ENCODE measurements around the gene DCN.

Gene DCN

DNA sequence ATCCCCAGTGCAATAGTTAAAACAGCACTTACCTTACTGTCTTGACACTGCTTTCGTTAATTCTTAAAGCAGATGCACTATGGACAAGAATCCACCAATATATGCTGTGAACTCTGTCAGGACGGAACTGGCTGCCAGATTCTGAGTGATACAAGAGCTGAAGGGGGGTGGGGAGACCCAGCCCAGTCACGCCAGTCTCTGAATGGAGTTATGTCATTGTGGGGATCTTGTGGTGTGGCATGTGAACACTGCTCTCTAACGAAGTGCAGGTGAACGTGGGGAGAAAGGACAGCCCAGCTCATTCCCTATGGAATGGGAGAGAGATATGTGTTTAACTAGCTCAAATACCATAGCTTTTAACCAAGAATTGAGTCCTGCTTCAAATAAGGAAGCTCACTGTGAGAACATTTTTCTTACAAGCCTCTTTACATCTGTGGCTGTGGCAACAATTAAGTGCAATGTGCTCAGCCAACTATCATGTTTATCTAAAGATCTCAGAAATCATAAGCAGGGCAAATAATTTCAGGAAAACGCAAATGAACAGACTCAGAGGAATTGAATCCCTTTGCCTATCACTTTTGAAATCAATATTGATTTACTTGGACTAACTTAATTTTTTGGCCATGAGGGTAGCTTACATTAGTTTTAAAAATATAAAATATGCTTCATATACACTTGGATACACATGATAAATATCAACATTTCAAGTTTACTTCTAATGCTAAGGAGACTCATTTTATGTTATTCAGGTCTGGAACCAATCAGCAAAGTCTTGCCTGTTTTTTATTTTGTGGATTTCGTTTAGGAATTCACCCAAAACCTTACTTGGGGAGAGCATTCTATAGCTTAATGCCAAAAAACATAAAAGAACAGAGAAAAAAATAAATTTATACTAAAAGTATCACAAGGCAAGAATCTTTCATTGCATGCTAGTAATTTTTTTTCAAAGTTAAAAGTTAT lies 71.0 kb downstream of the DCN start, which contains the start of gene LUM:
TSS of gene LUM (minus strand) at position 129 of the 960 bp plus-strand sequence. CDS start 2,515 bp downstream, outside the sequence.
- peak within 1 kb of the TSS; percentile 50 for H3K9ac ChIP-seq (ENCODE audit: low read depth, low read length, poor library complexity)
- H2BK12ac ChIP-seq (ENCODE audit: low read length) = no peak within 1 kb of the TSS
- no peaks in the 10 kb centered on the region for H3K36me3 ChIP-seq (replicated peaks in 1 of 2; ENCODE audit: control insufficient read depth in 2 of 2, insufficient read depth in 2 of 2, low read length in 2 of 2)
- H3K23ac ChIP-seq (ENCODE audit: low read depth, low read length, poor library complexity) = no peak within 1 kb of the TSS
- no peak within 1 kb of the TSS for H2AK5ac ChIP-seq (ENCODE audit: low read depth, low read length)
- H3K18ac ChIP-seq (ENCODE audit: low read length) = no peak within 1 kb of the TSS
- no peak within 1 kb of the TSS for H3K4ac ChIP-seq (ENCODE audit: low read length)
- no peak within 1 kb of the TSS for H3K14ac ChIP-seq (ENCODE audit: low read length)
- peak; percentile 6 for DNase-seq (ENCODE audit: low spot score)
- no peak within 1 kb of the TSS for H3K27ac ChIP-seq (replicated peaks; ENCODE audit: low read length)
- H3K4me1 ChIP-seq (ENCODE audit: control insufficient read depth in 2 of 2, insufficient read depth in 1 of 2, low read depth in 1 of 2, low read length in 2 of 2) = peaks cover 5 to 7% of the 10 kb centered on the region in 2 donors
- no peak within 1 kb of the TSS for H2BK15ac ChIP-seq (ENCODE audit: low read length)
- H3K9me3 ChIP-seq (replicated peaks in 1 of 2; ENCODE audit: control insufficient read depth in 2 of 2, insufficient read depth in 1 of 2, low read depth in 1 of 2, low read length in 2 of 2) = no peaks in the 10 kb centered on the region
- no peak within 1 kb of the TSS for H2BK5ac ChIP-seq (ENCODE audit: low read length)
- peak within 1 kb of the TSS; percentile 78 for H2AFZ ChIP-seq (ENCODE audit: low read length)
- H3K79me1 ChIP-seq (ENCODE audit: low read depth, low read length) = no peaks in the 10 kb centered on the region
- H3K27me3 ChIP-seq (ENCODE audit: control insufficient read depth in 3 of 3, insufficient read depth in 3 of 3, low read depth in 1 of 3, low read length in 3 of 3) = no peaks in the 10 kb centered on the region
- no peak within 1 kb of the TSS for H4K8ac ChIP-seq (ENCODE audit: low read depth, low read length)
- H2BK120ac ChIP-seq (ENCODE audit: low read depth, low read length) = no peak within 1 kb of the TSS
- H3K4me2 ChIP-seq (ENCODE audit: insufficient read depth, low read length, poor library complexity, severe bottlenecking) = no peak within 1 kb of the TSS
- H3K4me3 ChIP-seq (ENCODE audit: low read length in 2 of 2) = peak within 1 kb of the TSS in 1 of 2 donors; percentile 19
- no CpG with 5 or more reads among the region's 7 CpGs for WGBS, 2 donors (ENCODE audit: extremely low coverage in 2 of 2, insufficient read length in 2 of 2, insufficient replicate concordance in 1 of 2)
- H4K91ac ChIP-seq (ENCODE audit: low read depth, low read length, poor library complexity) = no peak within 1 kb of the TSS

DNA sequence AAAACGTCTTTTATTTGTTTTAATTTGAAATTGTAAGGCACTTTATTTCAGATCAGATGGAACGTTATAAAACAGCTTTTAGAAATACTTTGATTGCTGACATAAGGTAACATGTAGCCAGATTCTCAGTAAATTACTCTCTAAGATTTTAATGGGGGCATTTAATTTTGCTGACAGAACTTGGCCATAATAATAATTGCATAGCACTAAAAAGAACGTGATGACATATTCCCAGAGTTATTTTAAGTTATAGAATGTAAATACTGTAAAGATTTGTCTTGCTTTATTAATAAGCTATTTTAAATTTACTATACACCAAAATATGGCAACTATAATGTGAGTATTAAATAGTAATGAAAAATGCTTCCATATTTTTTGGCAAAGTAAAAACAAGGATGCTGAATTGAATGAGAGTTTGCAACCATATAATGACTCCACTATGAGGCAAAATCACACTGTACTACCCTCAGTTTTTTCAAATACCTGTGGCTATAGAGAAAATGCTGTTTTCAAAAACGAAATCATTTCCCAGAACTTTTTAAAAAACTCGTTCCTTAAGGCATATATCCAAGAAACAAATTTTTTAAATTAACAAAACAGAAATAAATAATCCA lies 72.2 kb downstream of the DCN start:
- no peak overlapping the region for H3K23ac ChIP-seq (ENCODE audit: low read depth, low read length, poor library complexity)
- H2AK5ac ChIP-seq (ENCODE audit: low read depth, low read length) = no peak overlapping the region
- peaks cover 5 to 7% of the 10 kb centered on the region in 2 donors for H3K4me1 ChIP-seq (ENCODE audit: control insufficient read depth in 2 of 2, insufficient read depth in 1 of 2, low read depth in 1 of 2, low read length in 2 of 2)
- no peak overlapping the region for H3K4me3 ChIP-seq (ENCODE audit: low read length in 2 of 2)
- H2BK15ac ChIP-seq (ENCODE audit: low read length) = no peak overlapping the region
- no peak overlapping the region for H3K18ac ChIP-seq (ENCODE audit: low read length)
- no CpG with 5 or more reads among the region's 5 CpGs for WGBS, 2 donors (ENCODE audit: extremely low coverage in 2 of 2, insufficient read length in 2 of 2, insufficient replicate concordance in 1 of 2)
- no peak overlapping the region for H2BK120ac ChIP-seq (ENCODE audit: low read depth, low read length)
- H3K4ac ChIP-seq (ENCODE audit: low read length) = no peak overlapping the region
- H3K9ac ChIP-seq (ENCODE audit: low read depth, low read length, poor library complexity) = no peak overlapping the region
- H4K91ac ChIP-seq (ENCODE audit: low read depth, low read length, poor library complexity) = no peak overlapping the region
- DNase-seq (ENCODE audit: low spot score) = no peak
- no peak overlapping the region for H4K8ac ChIP-seq (ENCODE audit: low read depth, low read length)
- H2AFZ ChIP-seq (ENCODE audit: low read length) = peak overlapping the region; percentile 78
- no peaks in the 10 kb centered on the region for H3K9me3 ChIP-seq (replicated peaks in 1 of 2; ENCODE audit: control insufficient read depth in 2 of 2, insufficient read depth in 1 of 2, low read depth in 1 of 2, low read length in 2 of 2)
- no peak overlapping the region for H3K4me2 ChIP-seq (ENCODE audit: insufficient read depth, low read length, poor library complexity, severe bottlenecking)
- no peaks in the 10 kb centered on the region for H3K27me3 ChIP-seq (ENCODE audit: control insufficient read depth in 3 of 3, insufficient read depth in 3 of 3, low read depth in 1 of 3, low read length in 3 of 3)
- H3K36me3 ChIP-seq (replicated peaks in 1 of 2; ENCODE audit: control insufficient read depth in 2 of 2, insufficient read depth in 2 of 2, low read length in 2 of 2) = no peaks in the 10 kb centered on the region
- H2BK12ac ChIP-seq (ENCODE audit: low read length) = no peak overlapping the region
- H2BK5ac ChIP-seq (ENCODE audit: low read length) = no peak overlapping the region
- H3K79me1 ChIP-seq (ENCODE audit: low read depth, low read length) = no peaks in the 10 kb centered on the region
- no peak overlapping the region for H3K14ac ChIP-seq (ENCODE audit: low read length)
- H3K27ac ChIP-seq (replicated peaks; ENCODE audit: low read length) = no peak overlapping the region

DNA sequence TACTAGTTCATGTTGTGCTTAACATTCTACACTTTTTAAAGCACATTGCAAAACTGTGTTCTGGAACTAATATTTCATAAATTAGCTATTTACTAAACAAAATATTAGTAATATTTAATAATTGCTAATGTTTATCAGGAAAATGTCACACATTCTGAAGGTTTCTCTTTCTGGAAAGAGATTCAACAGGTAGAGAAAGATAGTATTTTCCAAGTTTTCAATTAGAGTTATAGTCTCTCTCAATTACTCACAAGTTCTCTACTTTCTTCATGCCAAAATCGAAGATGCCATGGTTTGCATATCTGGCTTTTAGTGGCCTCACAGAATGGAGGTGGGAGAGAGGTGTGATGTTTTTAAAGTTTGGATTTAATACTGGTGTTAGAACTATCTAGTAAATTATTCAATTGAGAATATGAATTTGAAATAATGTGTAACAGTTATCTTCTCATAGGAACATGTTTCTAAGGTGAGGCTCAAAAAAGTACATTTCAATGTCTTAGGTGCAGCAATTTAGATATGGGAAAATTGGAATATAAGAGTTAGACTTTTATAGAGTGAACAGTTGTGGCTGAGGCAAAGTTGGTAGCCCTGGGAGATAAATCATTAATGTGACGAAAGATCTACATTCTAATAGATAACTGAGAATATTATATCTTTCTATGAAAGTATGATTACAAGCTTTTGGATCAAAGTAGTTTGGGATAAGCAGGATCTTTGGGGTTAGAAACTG lies 72.9 kb downstream of the DCN start:
- H2BK15ac ChIP-seq (ENCODE audit: low read length) = no peak overlapping the region
- H2AFZ ChIP-seq (ENCODE audit: low read length) = no peak overlapping the region
- no peaks in the 10 kb centered on the region for H3K27me3 ChIP-seq (ENCODE audit: control insufficient read depth in 3 of 3, insufficient read depth in 3 of 3, low read depth in 1 of 3, low read length in 3 of 3)
- no CpG with 5 or more reads among the region's 2 CpGs for WGBS, 2 donors (ENCODE audit: extremely low coverage in 2 of 2, insufficient read length in 2 of 2, insufficient replicate concordance in 1 of 2)
- H3K4me1 ChIP-seq (ENCODE audit: control insufficient read depth in 2 of 2, insufficient read depth in 1 of 2, low read depth in 1 of 2, low read length in 2 of 2) = peaks cover 5 to 7% of the 10 kb centered on the region in 2 donors
- no peak overlapping the region for H3K4me3 ChIP-seq (ENCODE audit: low read length in 2 of 2)
- no peak overlapping the region for H4K91ac ChIP-seq (ENCODE audit: low read depth, low read length, poor library complexity)
- no peak overlapping the region for H3K23ac ChIP-seq (ENCODE audit: low read depth, low read length, poor library complexity)
- no peak overlapping the region for H3K4me2 ChIP-seq (ENCODE audit: insufficient read depth, low read length, poor library complexity, severe bottlenecking)
- no peak overlapping the region for H3K14ac ChIP-seq (ENCODE audit: low read length)
- H3K4ac ChIP-seq (ENCODE audit: low read length) = no peak overlapping the region
- H3K36me3 ChIP-seq (replicated peaks in 1 of 2; ENCODE audit: control insufficient read depth in 2 of 2, insufficient read depth in 2 of 2, low read length in 2 of 2) = no peaks in the 10 kb centered on the region
- no peak overlapping the region for H3K18ac ChIP-seq (ENCODE audit: low read length)
- H2AK5ac ChIP-seq (ENCODE audit: low read depth, low read length) = no peak overlapping the region
- no peak overlapping the region for H2BK12ac ChIP-seq (ENCODE audit: low read length)
- H3K9me3 ChIP-seq (replicated peaks in 1 of 2; ENCODE audit: control insufficient read depth in 2 of 2, insufficient read depth in 1 of 2, low read depth in 1 of 2, low read length in 2 of 2) = no peaks in the 10 kb centered on the region
- no peak overlapping the region for H3K27ac ChIP-seq (replicated peaks; ENCODE audit: low read length)
- H2BK5ac ChIP-seq (ENCODE audit: low read length) = no peak overlapping the region
- no peaks in the 10 kb centered on the region for H3K79me1 ChIP-seq (ENCODE audit: low read depth, low read length)
- DNase-seq (ENCODE audit: low spot score) = no peak
- H2BK120ac ChIP-seq (ENCODE audit: low read depth, low read length) = no peak overlapping the region
- H4K8ac ChIP-seq (ENCODE audit: low read depth, low read length) = no peak overlapping the region
- no peak overlapping the region for H3K9ac ChIP-seq (ENCODE audit: low read depth, low read length, poor library complexity)
